ENCODE measurements around the gene CLDN19. TPM values are rescaled to one million over a fixed set of nuclear protein-coding genes. Genes with fewer than 3 reads are reported as not detected.

Gene CLDN19
- total and polyA plus RNA-seq, 9 of the 15 experiments (the other 6 are each of a cell fraction or from before 2014, with no cell fraction given), result not detected

DNA sequence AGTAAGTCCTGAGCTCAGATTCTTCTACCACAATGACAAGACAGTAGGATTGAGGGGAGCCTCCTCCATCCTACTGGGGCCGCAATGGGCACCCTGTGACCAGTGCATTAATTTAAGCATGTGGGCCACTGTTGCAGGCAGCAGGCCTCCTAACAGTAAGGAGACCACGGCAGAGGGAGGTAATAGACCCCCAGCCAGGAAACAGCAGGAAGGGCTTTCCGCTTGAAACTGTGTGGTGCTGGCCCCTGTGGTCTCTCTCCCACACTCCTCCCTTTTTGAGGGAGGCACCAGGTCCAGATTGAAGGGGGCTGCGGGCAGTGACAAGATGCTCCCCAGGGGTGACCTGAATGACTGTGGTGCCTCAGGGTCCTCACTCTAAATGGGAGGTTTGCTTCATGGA, 1.7 kb upstream of the CLDN19 start:
- in situ Hi-C loops (cut with MboI), result loop anchor here (10.0 to 25.0 kb wide), 2 partner anchors 154 to 397 kb away; no protein-coding TSS in a partner anchor
- Histone ChIP-seq H3K36me3 (ENCODE audit: control insufficient read depth, insufficient read depth, low read length) (peaks cover 11% of the 10 kb centered on the region; the same call in 2 of the 3 replicates), H3K79me2 (ENCODE audit: control insufficient read depth, insufficient read depth, low read length) (no peaks in the 10 kb centered on the region), H3K4me3 (no peak overlapping the region), H3K27me3 (ENCODE audit: control insufficient read depth in 2 of 2, insufficient read depth in 2 of 2, low read length in 2 of 2) (peaks cover 4 to 29% of the 10 kb centered on the region in 2 experiments; a peak in 4 of 5 replicates), H3K4me2 (ENCODE audit: insufficient read depth, low read length) (no peak overlapping the region), H3K27ac (ENCODE audit: extremely low read depth, low read depth, low read length) (no peak overlapping the region), H3K9me3 (replicated peaks; ENCODE audit: control insufficient read depth, insufficient read depth, low read depth, low read length) (no peaks in the 10 kb centered on the region), H3K9ac (ENCODE audit: insufficient read depth in 1 of 2, low read depth in 2 of 2, low read length in 2 of 2) (peak overlapping the region in 1 of 2 experiments; percentile 23; a peak in 1 of 4 replicates), H3K9me1 (ENCODE audit: control insufficient read depth, insufficient read depth, low read length) (no peaks in the 10 kb centered on the region), H3K4me1 (replicated peaks in 1 of 2; ENCODE audit: control insufficient read depth in 2 of 2, insufficient read depth in 2 of 2, low read length in 2 of 2) (peaks cover 0 to 26% of the 10 kb centered on the region in 2 experiments; a peak in 2 of 5 replicates), H4K20me1 (replicated peaks; ENCODE audit: control insufficient read depth, insufficient read depth, low read length) (peaks cover 5% of the 10 kb centered on the region; the same call in 1 of the 2 replicates), H2AFZ (ENCODE audit: low read depth, low read length) (no peak overlapping the region)
- FAIRE-seq, result no peak
- BruUV-seq (replicated peaks), result no TSS peak
- no peak for ATAC-seq
- WGBS (ENCODE audit: insufficient coverage, low coverage, missing lambda C conversion rate), result 35% methylated on average over 3 of the region's 4 CpGs
- no peak for DNase-seq (ENCODE audit: extremely low read depth in 1 of 4, low spot score in 3 of 4)
- intact Hi-C loops (cut with micrococcal nuclease), result no loop called here
- ChIA-PET POLR2A (interaction anchor here (0.7 kb wide), 1 partner anchor 11 kb away, joined by 3 read pairs; no protein-coding TSS in a partner anchor), CTCF (ENCODE audit: low intra/inter-chr PET ratio) (no interaction called here)
- TF ChIP-seq USF2 (CRISPR knock-in tag; IDR thresholded peaks at IDR 0.05) (no peak), FIP1L1 (IDR thresholded peaks at IDR 0.05; ENCODE audit: low read depth, low read length, poor library complexity, severe bottlenecking) (no peak), GABPB2 (CRISPR knock-in tag; conservative IDR thresholded peaks at IDR 0.05) (no peak), ELK1 (CRISPR knock-in tag; IDR thresholded peaks at IDR 0.05) (no peak), BDP1 (IDR thresholded peaks at IDR 0.05; ENCODE audit: insufficient read depth, insufficient read length) (no peak), ZKSCAN3 (CRISPR knock-in tag; IDR thresholded peaks at IDR 0.05) (no peak), TRIM24 (IDR thresholded peaks at IDR 0.05) (no peak), HMGN3 (IDR thresholded peaks at IDR 0.05; ENCODE audit: borderline replicate concordance, extremely low read depth, insufficient read length, low read depth, low read length) (no peak), THAP12 (CRISPR knock-in tag; IDR thresholded peaks at IDR 0.05) (no peak), ZNF134 (CRISPR knock-in tag; conservative IDR thresholded peaks at IDR 0.05) (no peak), MTA2 (IDR thresholded peaks at IDR 0.05; ENCODE audit: low read depth) (no peak), ZNF354B (CRISPR knock-in tag; IDR thresholded peaks at IDR 0.05) (no peak), HNRNPK (IDR thresholded peaks at IDR 0.05; ENCODE audit: low read depth, low read length, poor library complexity, severe bottlenecking) (no peak)
- TF ChIP-seq, protein P1, sequence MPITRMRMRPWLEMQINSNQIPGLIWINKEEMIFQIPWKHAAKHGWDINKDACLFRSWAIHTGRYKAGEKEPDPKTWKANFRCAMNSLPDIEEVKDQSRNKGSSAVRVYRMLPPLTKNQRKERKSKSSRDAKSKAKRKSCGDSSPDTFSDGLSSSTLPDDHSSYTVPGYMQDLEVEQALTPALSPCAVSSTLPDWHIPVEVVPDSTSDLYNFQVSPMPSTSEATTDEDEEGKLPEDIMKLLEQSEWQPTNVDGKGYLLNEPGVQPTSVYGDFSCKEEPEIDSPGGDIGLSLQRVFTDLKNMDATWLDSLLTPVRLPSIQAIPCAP (CRISPR knock-in tag; IDR thresholded peaks at IDR 0.05; ENCODE audit: borderline replicate concordance), result no peak
- TF ChIP-seq, protein P2, sequence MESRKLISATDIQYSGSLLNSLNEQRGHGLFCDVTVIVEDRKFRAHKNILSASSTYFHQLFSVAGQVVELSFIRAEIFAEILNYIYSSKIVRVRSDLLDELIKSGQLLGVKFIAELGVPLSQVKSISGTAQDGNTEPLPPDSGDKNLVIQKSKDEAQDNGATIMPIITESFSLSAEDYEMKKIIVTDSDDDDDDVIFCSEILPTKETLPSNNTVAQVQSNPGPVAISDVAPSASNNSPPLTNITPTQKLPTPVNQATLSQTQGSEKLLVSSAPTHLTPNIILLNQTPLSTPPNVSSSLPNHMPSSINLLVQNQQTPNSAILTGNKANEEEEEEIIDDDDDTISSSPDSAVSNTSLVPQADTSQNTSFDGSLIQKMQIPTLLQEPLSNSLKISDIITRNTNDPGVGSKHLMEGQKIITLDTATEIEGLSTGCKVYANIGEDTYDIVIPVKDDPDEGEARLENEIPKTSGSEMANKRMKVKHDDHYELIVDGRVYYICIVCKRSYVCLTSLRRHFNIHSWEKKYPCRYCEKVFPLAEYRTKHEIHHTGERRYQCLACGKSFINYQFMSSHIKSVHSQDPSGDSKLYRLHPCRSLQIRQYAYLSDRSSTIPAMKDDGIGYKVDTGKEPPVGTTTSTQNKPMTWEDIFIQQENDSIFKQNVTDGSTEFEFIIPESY (CRISPR knock-in tag; IDR thresholded peaks at IDR 0.05), result no peak
